Activated T-cell treated with anti-CD3 and anti-CD28 coated beads, Interleukin-2, amount 50 U/mL, for 24 hours (primary cell): ENCODE measurements around the gene MICOS13.

Source experiments
- DNase-seq: peaks from one replicate; pipeline ENCODE4 v3.0.0-alpha.2; 2020
- H3K27ac Mint-ChIP-seq: 2 replicates; pipeline ENCODE4 v1.8.0; 2020; ENCODE audit warnings: mild to moderate bottlenecking, mixed read lengths
- H3K27me3 Mint-ChIP-seq: 2 replicates; pipeline ENCODE4 v1.8.0; 2020; ENCODE audit warnings: mixed read lengths
- H3K36me3 Mint-ChIP-seq: 2 replicates; pipeline ENCODE4 v1.8.0; 2020; ENCODE audit warnings: low read depth, mixed read lengths
- H3K4me1 Mint-ChIP-seq: 2 replicates; pipeline ENCODE4 v1.8.0; 2020; ENCODE audit warnings: low read depth, mixed read lengths
- H3K4me3 Mint-ChIP-seq: 2 replicates; pipeline ENCODE4 v1.8.0; 2020; ENCODE audit warnings: mild to moderate bottlenecking, moderate library complexity, mixed read lengths
- H3K9me3 Mint-ChIP-seq: 2 replicates; pipeline ENCODE4 v1.8.0; 2020; ENCODE audit warnings: mixed read lengths

Gene MICOS13, protein sequence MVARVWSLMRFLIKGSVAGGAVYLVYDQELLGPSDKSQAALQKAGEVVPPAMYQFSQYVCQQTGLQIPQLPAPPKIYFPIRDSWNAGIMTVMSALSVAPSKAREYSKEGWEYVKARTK

DNA sequence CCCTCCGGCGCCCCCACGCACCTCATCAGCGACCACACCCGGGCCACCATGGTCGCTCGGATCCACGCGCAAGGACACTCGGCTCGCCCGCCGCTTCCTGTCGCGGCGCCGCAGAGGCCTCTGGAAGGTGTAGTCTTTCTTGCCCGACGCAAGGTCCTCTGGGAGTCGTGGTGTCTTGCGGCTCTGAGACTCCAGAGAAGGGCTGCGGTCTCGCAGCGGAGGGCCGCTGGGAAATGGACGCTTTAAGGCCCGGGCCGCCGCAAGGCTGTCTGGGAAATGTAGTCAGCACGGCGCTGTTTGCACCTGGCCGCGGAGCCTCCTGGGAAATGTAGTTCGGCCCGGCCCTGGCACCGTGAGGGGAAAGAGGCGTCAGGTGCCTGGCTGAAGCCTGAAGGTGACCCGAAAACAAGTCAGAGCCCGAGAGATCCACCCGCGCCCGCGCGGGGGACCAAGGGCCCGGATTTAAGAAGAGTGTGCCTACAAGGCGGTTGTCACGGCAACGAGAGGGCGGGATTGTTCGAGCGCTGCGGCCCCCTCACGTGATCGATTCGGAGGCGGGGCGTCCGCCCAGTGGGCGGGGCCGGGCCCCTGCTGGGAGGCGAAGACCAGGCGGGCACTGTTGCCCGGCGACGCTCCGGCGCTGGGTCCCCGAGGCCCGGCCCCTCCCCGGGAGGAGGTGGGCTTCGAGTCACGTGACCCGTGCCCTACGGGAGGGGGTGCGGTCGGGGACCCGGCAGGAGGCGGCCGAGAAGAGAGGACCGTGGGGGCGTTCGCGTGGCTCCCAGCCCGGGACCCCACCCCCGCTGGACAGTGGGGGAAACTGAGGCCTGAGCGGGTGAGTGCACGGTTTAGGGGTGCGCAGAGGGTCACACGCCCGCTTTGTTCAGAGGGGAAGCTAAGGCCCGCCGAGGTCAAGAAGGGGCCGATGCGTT lies at the start of gene MICOS13, which contains the start of gene HSD11B1L:
Gene MICOS13, minus strand, starts transcription at position 80 of the 932 bp plus-strand sequence. Its CDS starts 30 bp downstream, at position 50.
Gene HSD11B1L, plus strand, starts transcription at position 591 of the 932 bp plus-strand sequence. CDS start 3,806 bp downstream, outside the sequence.
- H3K4me1 Mint-ChIP-seq: peaks cover 22% of the 10 kb centered on the region
- H3K27me3 Mint-ChIP-seq: no peaks in the 10 kb centered on the region
- H3K27ac Mint-ChIP-seq: peak within 1 kb of the TSS; percentile 98
- no peaks in the 10 kb centered on the region for H3K9me3 Mint-ChIP-seq
- H3K4me3 Mint-ChIP-seq: peak within 1 kb of the TSS; percentile 98
- H3K36me3 Mint-ChIP-seq: peaks cover 37% of the 10 kb centered on the region
- DNase-seq: peak; percentile 98

DNA sequence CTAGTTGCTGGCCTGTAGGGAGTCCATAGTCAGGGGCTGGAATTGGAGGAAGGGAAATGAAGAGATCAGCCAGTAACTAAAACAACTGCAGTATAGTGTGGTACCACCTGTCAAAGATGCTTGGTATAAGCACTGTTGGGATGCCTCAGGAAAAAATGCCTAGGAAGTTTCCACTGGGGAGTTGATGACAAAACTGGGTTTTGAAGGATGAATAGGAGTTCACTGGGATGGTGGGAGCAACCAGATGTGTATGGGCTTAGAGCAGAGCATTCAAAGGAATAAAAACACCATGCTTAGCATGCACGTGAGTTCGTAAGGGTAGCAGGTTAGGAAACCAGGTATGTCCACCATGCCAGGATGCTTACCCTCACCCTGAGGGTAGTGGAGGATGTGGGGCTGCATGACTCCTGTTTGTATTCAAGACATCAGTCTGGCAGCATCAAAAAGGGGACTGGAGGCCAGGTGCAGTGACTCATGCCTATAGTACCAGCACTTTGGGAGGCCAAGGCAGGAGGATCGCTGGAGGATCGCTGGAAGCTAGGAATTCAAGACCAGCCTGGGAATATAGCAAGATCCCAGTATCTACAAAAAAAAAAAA lies 47.2 kb upstream of the MICOS13 start:
- no peaks in the 10 kb centered on the region for H3K27me3 Mint-ChIP-seq

DNA sequence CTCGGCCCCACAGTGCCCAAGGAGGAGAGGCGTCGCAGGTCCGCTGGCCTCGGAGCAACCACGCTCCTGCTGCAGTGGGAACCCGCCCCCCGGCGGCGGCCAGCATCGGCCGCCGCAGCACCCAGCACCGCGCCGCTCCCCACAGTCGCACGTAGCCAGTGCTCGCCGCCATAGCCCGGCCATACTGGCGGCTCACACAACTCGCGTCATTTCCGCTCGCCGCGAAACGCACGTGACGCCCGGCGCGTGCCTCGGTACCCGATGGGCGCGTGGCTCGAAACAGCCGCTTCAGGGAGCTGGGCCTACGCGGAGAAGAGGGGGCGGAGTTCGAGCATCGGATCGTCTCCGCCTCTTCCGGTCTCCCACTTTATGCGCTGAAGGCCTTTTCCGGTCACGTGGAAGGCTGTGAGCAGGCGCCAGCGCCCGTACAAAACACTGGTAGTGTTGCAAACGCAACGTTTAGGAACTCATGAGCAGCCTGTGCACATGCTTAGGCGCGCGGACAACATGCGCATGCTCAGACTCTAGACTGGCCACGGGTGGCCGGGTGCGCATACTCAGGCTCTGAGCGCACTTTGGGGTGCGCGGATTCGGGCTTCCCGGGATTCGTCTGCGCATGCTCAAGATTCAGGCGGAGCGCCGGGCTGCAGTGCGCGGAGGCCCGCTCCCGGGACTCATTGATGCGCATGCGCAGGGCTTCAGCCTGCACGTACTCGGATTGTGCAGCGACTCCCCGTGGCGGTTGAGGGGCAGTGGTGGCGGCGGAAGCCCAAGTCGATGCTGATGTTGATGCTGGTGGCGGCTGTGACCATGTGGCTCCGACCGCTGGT lies 39.9 kb upstream of the MICOS13 start, which contains the start of the genes CATSPERD and LONP1:
Gene CATSPERD, plus strand, starts transcription at position 677 of the 830 bp plus-strand sequence. Its CDS starts 101 bp downstream, at position 778.
Gene LONP1, minus strand, starts transcription at position 186 of the 830 bp plus-strand sequence. Its CDS starts 14 bp downstream, at position 172.
- peak within 1 kb of the TSS; percentile 97 for H3K4me3 Mint-ChIP-seq
- peak within 1 kb of the TSS; percentile 100 for H3K27ac Mint-ChIP-seq
- no peaks in the 10 kb centered on the region for H3K9me3 Mint-ChIP-seq
- peaks cover 42% of the 10 kb centered on the region for H3K36me3 Mint-ChIP-seq
- no peaks in the 10 kb centered on the region for H3K27me3 Mint-ChIP-seq
- peaks cover 32% of the 10 kb centered on the region for H3K4me1 Mint-ChIP-seq
- peak; percentile 97 for DNase-seq

More for the DNA sequence above, 47.2 kb upstream of the MICOS13 start:
- Mint-ChIP-seq H3K36me3 (no peaks in the 10 kb centered on the region), H3K27ac (no peak overlapping the region), H3K4me3 (no peak overlapping the region), H3K4me1 (no peaks in the 10 kb centered on the region), H3K9me3 (no peaks in the 10 kb centered on the region)
- no peak for DNase-seq

DNA sequence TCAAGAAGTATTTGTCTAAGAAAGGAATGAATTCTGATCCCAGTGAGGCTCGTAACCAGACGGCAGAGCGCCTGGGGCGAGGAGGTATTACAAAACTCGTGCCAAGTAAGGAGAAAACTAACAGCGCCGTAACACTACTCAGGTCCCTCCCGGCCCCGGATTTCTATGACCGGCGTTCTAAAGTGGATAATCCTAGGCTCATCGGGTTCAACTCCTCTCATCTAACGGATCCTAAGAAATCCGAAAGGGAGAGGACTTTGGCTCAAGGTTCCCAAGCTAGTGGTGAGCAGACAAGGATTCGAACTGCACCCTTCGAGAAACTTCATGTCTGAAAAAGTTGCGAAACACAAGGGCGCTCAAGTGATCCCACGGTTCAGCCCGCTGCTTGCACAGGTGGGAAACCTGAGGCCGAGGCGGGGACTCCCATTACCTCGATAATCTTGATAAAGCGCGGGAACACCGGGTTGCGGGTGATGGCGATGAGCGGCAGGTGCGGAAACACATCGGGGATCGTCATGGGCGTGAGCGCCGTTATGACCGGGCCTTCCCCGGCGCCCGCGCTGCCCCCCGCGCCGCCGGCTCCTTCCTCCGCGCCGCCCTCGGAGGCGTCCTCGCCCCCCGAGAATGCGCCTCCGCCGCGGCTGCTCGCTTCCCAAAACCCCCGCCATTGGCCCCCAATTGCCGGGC lies 39.1 kb upstream of the MICOS13 start:
- Mint-ChIP-seq H3K27ac (peak overlapping the region; percentile 100), H3K4me1 (peaks cover 32% of the 10 kb centered on the region), H3K9me3 (no peaks in the 10 kb centered on the region), H3K4me3 (peak overlapping the region; percentile 97), H3K36me3 (peaks cover 47% of the 10 kb centered on the region), H3K27me3 (no peaks in the 10 kb centered on the region)
- no peak for DNase-seq

DNA sequence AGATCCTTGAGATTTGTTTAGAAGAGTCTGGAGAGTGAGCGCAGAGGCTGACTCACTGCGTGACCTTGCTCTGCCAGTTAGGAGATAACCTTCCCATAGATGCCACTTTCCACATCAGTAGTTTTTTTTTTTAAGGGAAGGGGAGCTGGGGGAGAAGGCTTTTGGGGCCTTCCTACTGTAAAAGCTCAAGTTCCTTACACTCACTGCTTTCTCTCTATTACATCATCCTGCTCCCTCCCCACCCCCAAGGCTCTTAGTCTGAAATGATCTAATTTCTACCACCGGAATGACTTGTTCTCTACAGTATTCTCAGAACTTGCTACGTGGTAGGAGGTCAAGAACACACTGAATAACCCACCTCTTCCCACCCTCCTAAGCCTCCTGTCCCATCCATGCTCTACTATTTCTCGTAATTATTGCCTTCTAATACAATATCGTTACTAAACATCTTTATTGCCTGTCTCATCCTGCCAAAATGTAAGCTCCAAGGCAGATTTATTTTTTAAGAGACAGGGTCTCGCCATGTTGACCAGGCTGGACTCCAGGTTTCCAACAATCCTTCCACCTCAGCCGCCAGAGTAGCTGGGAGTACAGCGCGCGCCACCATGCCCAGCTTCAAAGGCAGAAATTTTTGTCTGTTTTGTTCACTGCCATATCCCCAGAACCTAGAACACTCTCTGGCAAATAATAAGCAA lies 38.4 kb upstream of the MICOS13 start:
- peak; percentile 56 for DNase-seq
- H3K27me3 Mint-ChIP-seq: no peaks in the 10 kb centered on the region
- H3K9me3 Mint-ChIP-seq: no peaks in the 10 kb centered on the region
- H3K27ac Mint-ChIP-seq: peak overlapping the region; percentile 100
- H3K4me1 Mint-ChIP-seq: peaks cover 35% of the 10 kb centered on the region
- H3K36me3 Mint-ChIP-seq: peaks cover 54% of the 10 kb centered on the region
- peak overlapping the region; percentile 97 for H3K4me3 Mint-ChIP-seq

DNA sequence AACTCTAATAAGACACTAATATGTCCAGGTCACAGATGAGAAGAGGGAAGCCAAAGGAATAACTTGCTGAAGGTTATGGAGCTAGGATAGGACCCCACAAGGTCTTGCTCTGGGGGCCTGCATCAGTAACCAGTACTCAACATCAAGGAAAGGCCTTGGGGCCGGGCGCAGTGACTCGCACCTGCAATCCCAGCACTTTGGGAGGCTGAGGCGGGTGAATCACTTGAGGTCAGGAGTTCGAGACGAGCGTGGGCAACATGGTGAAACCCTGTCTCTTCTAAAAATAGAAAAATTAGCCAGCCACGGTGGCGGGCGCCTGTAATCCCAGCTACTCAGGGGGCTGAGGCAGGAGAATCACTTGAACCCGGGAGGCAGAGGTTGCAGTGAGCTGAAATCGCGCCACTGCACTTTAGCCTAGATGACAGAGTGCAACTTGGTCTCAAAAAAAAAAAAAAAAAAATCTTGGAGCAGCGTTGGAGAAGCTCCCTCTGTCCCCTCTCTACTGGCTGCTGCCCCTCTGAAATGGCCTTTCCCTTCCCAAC lies 37.8 kb upstream of the MICOS13 start:
- Mint-ChIP-seq H3K27me3 (no peaks in the 10 kb centered on the region), H3K36me3 (peaks cover 60% of the 10 kb centered on the region), H3K4me1 (peaks cover 35% of the 10 kb centered on the region), H3K4me3 (peak overlapping the region; percentile 97), H3K27ac (peak overlapping the region; percentile 100), H3K9me3 (no peaks in the 10 kb centered on the region)
- peak; percentile 74 for DNase-seq

DNA sequence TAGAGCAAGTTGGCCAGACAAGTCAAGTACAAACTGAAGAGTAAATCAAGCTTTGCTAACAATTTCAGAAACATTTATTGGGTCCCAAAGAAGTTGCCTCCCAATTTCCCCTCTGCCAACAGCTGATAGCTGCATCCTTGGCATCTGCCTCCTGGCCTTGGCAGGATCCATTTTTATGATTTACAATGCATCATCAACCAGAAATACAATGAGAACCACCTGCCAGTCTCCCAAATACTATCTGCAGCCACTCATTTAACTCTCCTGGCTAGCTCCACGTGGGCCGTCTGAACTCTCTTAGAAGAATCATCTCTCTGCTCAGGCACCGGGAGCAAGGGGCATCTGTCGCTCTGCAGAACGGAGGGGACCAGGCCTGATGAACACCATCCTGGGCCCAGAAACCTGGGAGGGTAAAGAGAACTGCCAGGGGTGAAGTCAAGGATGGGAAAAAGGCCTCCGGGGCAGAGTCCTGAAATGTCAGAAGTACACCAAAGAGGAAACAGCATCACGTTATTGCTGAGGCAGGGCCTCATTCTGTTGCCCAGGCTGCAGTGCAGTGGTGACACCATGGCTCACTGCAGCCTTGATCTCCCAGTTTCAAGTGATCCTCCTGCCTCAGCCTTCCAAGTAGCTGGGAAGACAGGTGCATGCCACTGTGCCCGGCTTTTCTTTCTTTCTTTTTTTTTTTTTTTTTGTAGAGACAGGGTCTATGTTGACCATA lies 37.1 kb upstream of the MICOS13 start:
- Mint-ChIP-seq H3K27me3 (no peaks in the 10 kb centered on the region), H3K36me3 (peaks cover 68% of the 10 kb centered on the region), H3K4me3 (peak overlapping the region; percentile 97), H3K4me1 (peaks cover 35% of the 10 kb centered on the region), H3K9me3 (no peaks in the 10 kb centered on the region), H3K27ac (peak overlapping the region; percentile 100)
- no peak for DNase-seq

DNA sequence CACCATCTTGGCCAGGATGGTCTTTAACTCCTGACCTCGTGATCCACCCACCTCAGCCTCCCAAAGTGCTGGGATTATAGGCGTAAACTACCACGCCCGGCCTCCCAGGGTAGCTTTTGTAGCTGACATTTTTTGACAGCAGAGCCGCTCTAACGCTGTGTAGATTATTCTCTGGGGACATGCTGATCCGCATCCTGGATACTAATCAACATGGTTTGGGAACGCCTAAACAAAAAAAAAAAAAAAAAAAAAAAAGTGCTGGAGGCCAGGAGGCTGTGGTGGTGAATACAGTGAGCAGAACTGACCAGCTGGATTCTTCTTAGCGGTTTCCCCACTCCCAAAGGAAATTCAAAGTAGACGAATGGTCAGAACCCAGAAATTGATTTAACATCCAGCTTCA lies 34.5 kb upstream of the MICOS13 start:
- Mint-ChIP-seq H3K9me3 (no peaks in the 10 kb centered on the region), H3K27me3 (no peaks in the 10 kb centered on the region), H3K36me3 (peaks cover 91% of the 10 kb centered on the region), H3K27ac (no peak overlapping the region), H3K4me1 (peaks cover 30% of the 10 kb centered on the region), H3K4me3 (no peak overlapping the region)
- DNase-seq: no peak

DNA sequence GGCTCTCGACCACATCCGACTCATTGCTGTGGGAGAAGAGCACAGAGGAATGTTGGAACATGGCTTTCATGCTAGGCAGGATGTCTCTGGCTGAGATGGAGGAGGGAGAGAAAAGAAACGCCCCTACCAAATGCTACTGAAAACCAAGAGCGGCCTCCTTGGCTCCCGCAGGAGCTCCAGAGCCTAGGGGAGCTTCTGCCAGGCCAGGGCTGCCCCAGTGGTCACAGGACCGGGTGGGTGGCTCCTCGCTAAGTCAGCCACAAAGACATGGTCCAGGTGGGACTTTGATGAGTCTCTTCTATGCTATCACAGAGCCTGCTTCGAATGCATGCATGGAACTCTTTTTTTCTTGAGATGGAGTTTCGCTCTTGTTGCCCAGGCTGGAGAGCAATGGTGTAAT lies 32.9 kb upstream of the MICOS13 start:
- Mint-ChIP-seq H3K27me3 (no peaks in the 10 kb centered on the region), H3K4me1 (peaks cover 26% of the 10 kb centered on the region), H3K9me3 (no peaks in the 10 kb centered on the region), H3K27ac (no peak overlapping the region), H3K4me3 (no peak overlapping the region), H3K36me3 (peaks cover 90% of the 10 kb centered on the region)
- no peak for DNase-seq

DNA sequence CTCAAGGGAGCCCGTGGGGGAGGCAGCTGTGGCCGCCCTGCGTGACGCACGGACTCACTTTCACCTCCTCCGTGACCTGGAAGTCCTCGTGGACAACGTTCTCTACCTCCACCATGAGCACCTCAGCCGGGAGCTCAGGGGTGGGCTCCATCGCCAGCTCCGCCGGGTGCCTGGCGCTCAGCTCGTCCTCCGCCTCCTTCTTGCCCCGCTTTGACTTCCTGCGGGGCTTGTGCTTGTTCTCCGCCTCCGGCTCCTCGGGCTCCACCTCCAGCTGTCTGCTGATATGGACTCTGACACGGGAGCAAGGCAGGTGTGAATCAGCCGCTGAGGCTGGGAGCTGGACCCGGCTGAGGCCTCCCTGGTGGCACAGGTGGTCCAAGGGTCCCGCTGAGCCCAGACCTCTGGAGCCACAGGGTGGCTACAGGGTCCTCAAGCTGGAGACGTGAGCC lies 31.4 kb upstream of the MICOS13 start:
- DNase-seq: no peak
- Mint-ChIP-seq H3K27ac (no peak overlapping the region), H3K4me3 (no peak overlapping the region), H3K4me1 (peaks cover 13% of the 10 kb centered on the region), H3K36me3 (peaks cover 89% of the 10 kb centered on the region), H3K27me3 (no peaks in the 10 kb centered on the region), H3K9me3 (no peaks in the 10 kb centered on the region)

DNA sequence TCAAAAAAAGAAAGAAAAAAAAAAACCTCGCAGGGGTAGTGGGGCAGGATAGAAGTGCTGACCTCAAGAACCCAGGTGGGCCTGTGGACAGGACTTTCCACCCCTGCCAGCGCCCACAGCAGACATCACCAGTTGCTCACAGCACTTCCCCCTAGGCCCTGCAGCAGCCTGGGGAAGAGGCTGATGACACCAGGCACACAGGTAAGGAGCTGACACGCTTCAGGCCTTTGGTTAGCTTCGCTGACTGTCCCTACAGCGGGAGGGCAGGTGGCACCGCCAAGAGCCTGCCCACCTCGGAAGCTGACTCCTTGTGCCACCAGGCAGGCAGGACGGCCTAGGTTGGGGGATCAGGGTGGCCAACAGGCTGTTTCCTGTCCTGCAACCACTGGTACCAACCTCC lies 30.7 kb upstream of the MICOS13 start:
- no peaks in the 10 kb centered on the region for H3K9me3 Mint-ChIP-seq
- no peak for DNase-seq
- peaks cover 7% of the 10 kb centered on the region for H3K4me1 Mint-ChIP-seq
- H3K36me3 Mint-ChIP-seq: peaks cover 90% of the 10 kb centered on the region
- no peaks in the 10 kb centered on the region for H3K27me3 Mint-ChIP-seq
- no peak overlapping the region for H3K4me3 Mint-ChIP-seq
- H3K27ac Mint-ChIP-seq: no peak overlapping the region
